NB4 (cell line): Measurements from ENCODE around the gene CA10.

ENCODE experiments used
- CTCF ChIP-seq: IDR thresholded peaks from one replicate; pipeline ENCODE4 v1.5.1; 2012; ENCODE audit warnings: low read depth, low read length
- MYC ChIP-seq: IDR thresholded peaks from 2 replicates; pipeline ENCODE4 v1.6.1; 2011; ENCODE audit warnings: low read depth, low read length
- POLR2A ChIP-seq: IDR thresholded peaks from 2 replicates; pipeline ENCODE4 v1.6.1; 2011; ENCODE audit warnings: mild to moderate bottlenecking; ENCODE audit not compliant: insufficient read length; ENCODE audit errors: extremely low read depth
- TF ChIP-seq, protein P1 (sequence below): IDR thresholded peaks from 2 replicates; pipeline ENCODE4 v1.6.1; 2011; ENCODE audit warnings: low read depth, low read length

- no peak for TF ChIP-seq CTCF
- no peak for TF ChIP-seq POLR2A
- TF ChIP-seq, protein P1, sequence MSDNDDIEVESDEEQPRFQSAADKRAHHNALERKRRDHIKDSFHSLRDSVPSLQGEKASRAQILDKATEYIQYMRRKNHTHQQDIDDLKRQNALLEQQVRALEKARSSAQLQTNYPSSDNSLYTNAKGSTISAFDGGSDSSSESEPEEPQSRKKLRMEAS = no peak
- no peak for TF ChIP-seq MYC
Observed at GRCh38 chr17:51724043-51724580, 434.4 kb downstream of the CA10 start.
